Tibial nerve (tissue), 4 donors: Measurements from ENCODE around the gene FCN1.

Experiments
- CTCF ChIP-seq, 5 experiments: fragments of 200-600 bp in 3 of 5; fragments of 450-650 bp in 2 of 5; sonication (generic) in 3 of 5; IDR thresholded peaks; one replicate each; pipeline ENCODE4 v1.5.1; 2016 to 2019; ENCODE audit warnings: antibody characterized with exemption in 5 of 5, mild to moderate bottlenecking in 3 of 5, moderate library complexity in 2 of 5
- EP300 ChIP-seq, 2 donors: sonication (generic); formaldehyde crosslinking; IDR thresholded peaks; one replicate each; pipeline ENCODE4 v1.6.1; 2017; ENCODE audit warnings: antibody characterized with exemption in 2 of 2, mild to moderate bottlenecking in 1 of 2

DNA sequence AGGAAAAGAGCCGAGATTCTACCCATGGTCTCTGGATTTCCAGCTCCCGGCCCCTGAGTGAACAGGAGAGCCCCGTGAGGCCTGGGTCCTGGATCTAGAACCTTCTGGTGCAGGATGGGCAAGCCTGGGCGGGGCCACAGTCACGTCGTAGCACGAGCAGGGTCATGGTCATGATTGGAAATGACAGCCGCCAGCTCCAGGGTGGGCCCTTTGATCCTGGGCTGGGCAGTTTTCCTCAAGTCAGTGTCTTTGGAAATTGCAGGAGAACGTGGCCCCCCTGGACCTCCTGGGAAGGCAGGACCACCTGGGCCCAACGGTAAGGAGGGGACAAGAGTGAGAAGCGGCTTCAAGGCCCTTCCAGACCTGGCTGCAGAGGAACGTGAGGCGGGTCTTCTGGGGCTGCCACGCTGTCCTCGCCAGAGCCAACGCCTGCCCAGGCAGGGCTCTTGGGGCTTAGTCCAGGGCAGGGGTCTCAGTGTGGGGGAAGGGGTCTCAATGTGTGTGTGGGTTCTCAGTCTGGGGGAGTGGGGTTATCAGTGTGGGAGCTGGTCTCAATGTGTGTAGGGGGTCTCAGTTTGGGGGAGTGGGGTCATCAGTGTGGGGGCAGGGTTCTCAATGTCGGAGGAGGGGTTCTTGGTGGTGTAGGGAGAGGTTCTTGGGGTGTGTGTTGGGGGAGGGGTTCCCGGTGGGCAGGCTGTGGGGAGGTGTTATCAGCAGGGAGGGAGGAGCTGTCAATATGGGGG, 34.5 kb downstream of the FCN1 start:
- TF ChIP-seq CTCF (IDR thresholded peaks at IDR 0.05): no peak
- no peak for TF ChIP-seq EP300 (IDR thresholded peaks at IDR 0.05)
